Caco-2 (cell line): Measurements from ENCODE around the gene UBE2L5. TPM values are rescaled to one million over a fixed set of nuclear protein-coding genes. Genes with fewer than 3 reads are reported as not detected.

ENCODE experiments used
- Bru-seq: library from RNA; stranded (reverse); fragments of 400-500 nt; gene quantifications from one replicate; lab custom pipeline; 2021; lab: Mats Ljungman, UMichigan
- BruChase-seq, 2 experiments: library from RNA; stranded (reverse); fragments of 400-500 nt; gene quantifications; one replicate each; lab custom pipeline; 2021; lab: Mats Ljungman, UMichigan
- BruUV-seq: library from RNA; stranded (reverse); fragments of 400-500 nt; replicated peaks from 2 replicates; lab custom pipeline; 2021; lab: Mats Ljungman, UMichigan
- CTCF ChIA-PET: fragments of 300-600 bp; sonication (Branson Sonifier 250); formaldehyde crosslinking; loops from one replicate; lab custom pipeline; 2022; ENCODE audit warnings: antibody characterized with exemption; lab: Charles Lee
- POLR2A ChIA-PET: fragments of 300-600 bp; sonication (Branson Sonifier 250); formaldehyde crosslinking; loops from one replicate; lab custom pipeline; 2022; ENCODE audit warnings: antibody characterized with exemption; lab: Charles Lee
- DNase-seq, 2 experiments: peaks; one replicate each; pipeline versions ENCODE4 v3.0.0 to v3.0.0-alpha.2; 2020 to 2022
- H3K27me3 ChIP-seq: replicated peaks from 2 replicates; pipeline ENCODE4 v1.6.0; 2011; ENCODE audit warnings: low read length; ENCODE audit not compliant: control insufficient read depth, insufficient read depth
- H3K36me3 ChIP-seq: 2 replicates; pipeline ENCODE4 v1.5.1; 2011; ENCODE audit warnings: low read length; ENCODE audit not compliant: control insufficient read depth, insufficient read depth
- H3K4me1 ChIP-seq: fragments of 250-450 bp; sonication (Bioruptor Pico); 2 replicates; pipeline ENCODE4 v1.5.1; 2020; ENCODE audit warnings: mild to moderate bottlenecking
- H3K4me3 ChIP-seq: 2 replicates; pipeline ENCODE4 v1.5.1; 2011; ENCODE audit warnings: low read depth, mild to moderate bottlenecking, control low read depth, low read length
- H3K9me3 ChIP-seq: fragments of 250-450 bp; sonication (Bioruptor Pico); 2 replicates; pipeline ENCODE4 v1.5.1; 2020; ENCODE audit warnings: mild to moderate bottlenecking, moderate library complexity
- H3K27ac Mint-ChIP-seq: one replicate; pipeline ENCODE4 v1.8.0; 2022; ENCODE audit warnings: mixed read lengths; ENCODE audit not compliant: unreplicated experiment
- H3K27me3 Mint-ChIP-seq: one replicate; pipeline ENCODE4 v1.8.0; 2022; ENCODE audit warnings: mixed read lengths; ENCODE audit not compliant: insufficient read depth, unreplicated experiment
- H3K36me3 Mint-ChIP-seq: one replicate; pipeline ENCODE4 v1.8.0; 2022; ENCODE audit warnings: mild to moderate bottlenecking, mixed read lengths; ENCODE audit not compliant: insufficient read depth, unreplicated experiment
- H3K4me1 Mint-ChIP-seq: one replicate; pipeline ENCODE4 v1.8.0; 2022; ENCODE audit warnings: low read depth, mixed read lengths; ENCODE audit not compliant: unreplicated experiment
- H3K4me3 Mint-ChIP-seq: one replicate; pipeline ENCODE4 v1.8.0; 2022; ENCODE audit warnings: mild to moderate bottlenecking, moderate library complexity, mixed read lengths; ENCODE audit not compliant: unreplicated experiment
- H3K9me3 Mint-ChIP-seq: one replicate; pipeline ENCODE4 v1.8.0; 2022; ENCODE audit warnings: mixed read lengths; ENCODE audit not compliant: unreplicated experiment
- CTCF ChIP-seq, 2 experiments: fragments of 200-600 bp in 1 of 2; IDR thresholded peaks; 1 replicate in 1 of 2; 2 replicates in 1 of 2; pipeline versions ENCODE4 v1.5.1 to v1.8.0; 2011 to 2022; ENCODE audit warnings: antibody characterized with exemption in 1 of 2, control low read depth in 1 of 2, inconsistent platforms in 1 of 2, low read depth in 1 of 2, low read length in 1 of 2, mild to moderate bottlenecking in 1 of 2, moderate library complexity in 1 of 2; ENCODE audit not compliant: insufficient read depth in 1 of 2, severe bottlenecking in 1 of 2, unreplicated experiment in 1 of 2
- intact Hi-C: fragments of 100-400 bp; cut with micrococcal nuclease; formaldehyde crosslinking; loops from one replicate; pipeline ENCODE4 v1.10.0; 2022; ENCODE audit not compliant: unreplicated experiment
- long read RNA-seq: library from polyadenylated mRNA; stranded (forward); transcript quantifications from one replicate; pipeline ENCODE4 v2.0.0, GENCODE V29; 2022
- total RNA-seq: library from RNA; stranded (reverse); gene quantifications from 2 replicates; pipeline ENCODE4 v1.2.3, GENCODE V29; 2022

Gene UBE2L5
- total RNA-seq (not detected in 2 replicates), Bru-seq, nascent RNA (percentile 17 among the genes with signal in this experiment), BruChase-seq, experiment 1, labeled RNA remaining after a 2-hour chase (not detected), BruChase-seq, experiment 2, labeled RNA remaining after a 6-hour chase (not detected)
- long read RNA-seq, partial matches to known transcripts = 0 of 1 reads
- long read RNA-seq, other reads (novel, unspliced or antisense) = 1 of 1 reads

- Mint-ChIP-seq H3K4me1 (peaks cover 8% of the 10 kb centered on the region), H3K27ac (peak within 1 kb of the TSS; percentile 16), H3K4me3 (peak within 1 kb of the TSS; percentile 72), H3K9me3 (no peaks in the 10 kb centered on the region), H3K27me3 (no peaks in the 10 kb centered on the region), H3K36me3 (no peaks in the 10 kb centered on the region)
- intact Hi-C loops = loop anchor here (5.0 kb wide), 2 partner anchors 45 to 195 kb away; partner anchors contain the start of genes HMGB1 and USPL1
- DNase-seq = peak; percentile 88
- no TSS peak for BruUV-seq
- Histone ChIP-seq H3K9me3 (no peaks in the 10 kb centered on the region), H3K36me3 (no peaks in the 10 kb centered on the region), H3K4me1 (peaks cover 7% of the 10 kb centered on the region; the same call in 1 of the 2 replicates), H3K4me3 (peak within 1 kb of the TSS; percentile 58), H3K27me3 (no peaks in the 10 kb centered on the region)
- CTCF ChIA-PET = interaction anchor here (0.5 kb wide), 2 partner anchors 15 to 164 kb away, joined by 3 to 9 read pairs; no protein-coding TSS in a partner anchor
- POLR2A ChIA-PET = interaction anchor here (0.6 to 1.1 kb wide), 7 partner anchors 14 to 528 kb away, joined by 3 to 8 read pairs (median 4); no protein-coding TSS in a partner anchor
- TF ChIP-seq CTCF (IDR thresholded peaks at IDR 0.05; ENCODE audit: insufficient read depth in 1 of 2, low read depth in 1 of 2, low read length in 1 of 2, severe bottlenecking in 1 of 2, unreplicated experiment in 1 of 2) = no peak
These were observed at the start of gene UBE2L5 for GRCh38 chr13:30422054-30422839. TSS of gene UBE2L5 (plus strand) at chr13:30422493. CDS start at chr13:30427991, 5,498 bp downstream.

DNA sequence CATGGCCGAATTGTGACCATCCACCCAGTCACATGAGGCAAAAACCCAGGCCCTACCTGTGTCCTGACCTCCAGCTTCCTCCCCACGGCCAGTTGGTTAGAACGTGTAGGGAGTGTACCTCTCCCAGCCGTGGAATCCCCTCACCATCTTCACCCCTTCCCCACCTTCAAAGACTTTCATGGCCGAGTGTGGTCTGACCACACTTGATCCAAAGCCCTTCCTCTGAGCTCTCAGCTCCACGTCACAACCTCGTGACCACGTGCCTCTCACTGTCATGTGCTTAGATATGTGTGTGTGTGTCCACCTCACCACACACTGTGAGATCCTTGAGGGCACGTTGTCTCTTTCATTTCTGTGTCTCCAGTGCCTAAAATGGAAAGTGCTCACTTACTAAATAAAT lies 48.6 kb upstream of the UBE2L5 start:
- H3K4me1 ChIP-seq = peaks cover 5% of the 10 kb centered on the region; the same call in 1 of the 2 replicates
- CTCF ChIA-PET = no interaction called here
- no peaks in the 10 kb centered on the region for H3K36me3 ChIP-seq
- peaks cover 3% of the 10 kb centered on the region for H3K27me3 Mint-ChIP-seq
- POLR2A ChIA-PET = no interaction called here
- no peak overlapping the region for H3K27ac Mint-ChIP-seq
- no peaks in the 10 kb centered on the region for H3K27me3 ChIP-seq
- H3K36me3 Mint-ChIP-seq = no peaks in the 10 kb centered on the region
- no peaks in the 10 kb centered on the region for H3K4me1 Mint-ChIP-seq
- no peak for DNase-seq
- no TSS peak for BruUV-seq
- H3K4me3 Mint-ChIP-seq = no peak overlapping the region
- intact Hi-C loops = no loop called here
- no peaks in the 10 kb centered on the region for H3K9me3 Mint-ChIP-seq
- no peak for TF ChIP-seq CTCF (IDR thresholded peaks at IDR 0.05; ENCODE audit: insufficient read depth in 1 of 2, low read depth in 1 of 2, low read length in 1 of 2, severe bottlenecking in 1 of 2, unreplicated experiment in 1 of 2)
- no peaks in the 10 kb centered on the region for H3K9me3 ChIP-seq
- no peak overlapping the region for H3K4me3 ChIP-seq

GRCh38 chr13:30375265-30375835 lies 46.9 kb upstream of the UBE2L5 start:
- Histone ChIP-seq H3K4me1 (peaks cover 5% of the 10 kb centered on the region; the same call in 1 of the 2 replicates), H3K4me3 (no peak overlapping the region), H3K9me3 (no peaks in the 10 kb centered on the region), H3K36me3 (no peaks in the 10 kb centered on the region), H3K27me3 (no peaks in the 10 kb centered on the region)
- Mint-ChIP-seq H3K27me3 (peaks cover 3% of the 10 kb centered on the region), H3K4me1 (no peaks in the 10 kb centered on the region), H3K36me3 (no peaks in the 10 kb centered on the region), H3K4me3 (no peak overlapping the region), H3K27ac (no peak overlapping the region), H3K9me3 (no peaks in the 10 kb centered on the region)
- ChIA-PET POLR2A (no interaction called here), CTCF (no interaction called here)
- intact Hi-C loops = no loop called here
- no peak for DNase-seq
- TF ChIP-seq CTCF (IDR thresholded peaks at IDR 0.05; ENCODE audit: insufficient read depth in 1 of 2, low read depth in 1 of 2, low read length in 1 of 2, severe bottlenecking in 1 of 2, unreplicated experiment in 1 of 2) = no peak
- BruUV-seq = no TSS peak
